GM12891 (cell line): ENCODE results near the gene ANAPC7.

ENCODE experiments used
- DNase-seq: peaks from one replicate; pipeline ENCODE4 v3.0.0; 2011; ENCODE audit warnings: low spot score; ENCODE audit not compliant: insufficient read length
- FAIRE-seq: peaks from 2 replicates; lab custom pipeline; 2011; peaks lifted over from hg19 to GRCh38; lab: Jason Lieb, UNC
- PAX5 ChIP-seq: IDR thresholded peaks from 2 replicates; pipeline ENCODE4 v1.6.1; 2011; ENCODE audit warnings: low read length, moderate library complexity, mild to moderate bottlenecking; ENCODE audit not compliant: insufficient read depth, severe bottlenecking
- POLR2A ChIP-seq: IDR thresholded peaks from 2 replicates; pipeline ENCODE4 v1.6.1; 2011; ENCODE audit warnings: low read depth, low read length, control low read depth
- POLR2AphosphoS5 ChIP-seq: IDR thresholded peaks from 2 replicates; pipeline ENCODE4 v1.6.1; 2011; ENCODE audit warnings: low read depth, low read length, control low read depth
- POU2F2 ChIP-seq: IDR thresholded peaks from 2 replicates; pipeline ENCODE4 v1.6.1; 2011; ENCODE audit warnings: low read depth, mild to moderate bottlenecking, control low read depth, low read length, moderate library complexity
- SPI1 ChIP-seq: IDR thresholded peaks from 2 replicates; pipeline ENCODE4 v1.6.1; 2011; ENCODE audit warnings: low read depth, low read length, control low read depth
- TAF1 ChIP-seq: IDR thresholded peaks from 2 replicates; pipeline ENCODE4 v1.6.1; 2011; ENCODE audit warnings: low read depth, low read length, control low read depth

The ANAPC7 gene

DNA sequence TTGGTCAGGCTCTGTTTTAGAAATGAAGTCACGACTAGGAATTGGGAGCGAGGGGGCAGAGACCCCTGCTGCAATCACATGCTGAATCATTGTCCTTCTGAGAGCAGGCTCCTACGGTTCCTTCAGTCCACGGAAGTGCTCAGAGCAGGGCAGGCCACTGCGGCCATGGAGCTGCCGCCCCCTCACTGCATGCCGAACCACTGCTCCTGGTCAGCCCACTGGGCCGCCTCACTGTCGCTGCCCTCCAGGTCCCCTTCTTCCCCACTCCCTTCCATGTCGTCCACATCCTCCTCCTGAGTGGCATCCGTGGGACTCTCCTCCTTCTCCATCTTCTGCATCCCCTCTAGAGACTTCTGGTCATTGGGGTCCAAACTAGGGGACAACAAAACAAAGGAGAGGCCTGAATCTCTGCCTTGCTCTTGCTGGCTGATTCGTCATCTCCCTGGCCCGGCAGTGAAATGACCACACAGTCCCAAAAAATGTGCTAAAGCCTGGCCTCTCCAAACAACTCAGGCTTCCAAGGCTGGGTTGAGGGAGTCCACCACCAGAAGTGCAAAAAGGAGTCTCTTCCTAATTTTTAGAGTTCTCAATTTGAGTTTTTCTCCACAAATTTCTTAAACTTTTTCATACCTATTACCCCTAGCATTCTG lies 29.4 kb downstream of the ANAPC7 start:
- no peak for DNase-seq
- TF ChIP-seq SPI1 (no peak), POLR2A (no peak), TAF1 (no peak), POLR2AphosphoS5 (no peak), POU2F2 (no peak), PAX5 (no peak)
- FAIRE-seq: no peak

DNA sequence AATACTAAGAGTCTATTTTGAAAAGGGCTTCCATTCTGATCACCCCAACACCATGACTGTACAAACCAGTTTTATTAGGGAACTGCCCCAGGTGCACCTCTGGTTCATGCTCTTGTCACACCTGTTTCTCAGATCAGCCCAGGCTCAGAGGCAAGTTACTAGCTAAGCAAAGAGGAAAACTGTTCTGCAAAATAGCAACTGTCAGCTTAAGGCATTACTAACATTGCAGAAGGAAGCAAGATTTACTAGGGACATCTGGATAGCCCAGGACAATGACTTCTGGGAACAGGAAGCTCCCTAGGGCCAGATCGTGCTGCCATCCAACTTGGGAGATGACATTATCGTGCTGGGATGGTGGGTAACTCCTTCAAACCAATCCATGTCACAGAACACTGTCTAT lies 30.1 kb downstream of the ANAPC7 start:
- FAIRE-seq: no peak
- TF ChIP-seq SPI1: no peak
- TF ChIP-seq TAF1: no peak
- TF ChIP-seq POLR2A: no peak
- TF ChIP-seq POU2F2: no peak
- TF ChIP-seq PAX5: no peak
- TF ChIP-seq POLR2AphosphoS5: no peak
- DNase-seq: no peak

DNA sequence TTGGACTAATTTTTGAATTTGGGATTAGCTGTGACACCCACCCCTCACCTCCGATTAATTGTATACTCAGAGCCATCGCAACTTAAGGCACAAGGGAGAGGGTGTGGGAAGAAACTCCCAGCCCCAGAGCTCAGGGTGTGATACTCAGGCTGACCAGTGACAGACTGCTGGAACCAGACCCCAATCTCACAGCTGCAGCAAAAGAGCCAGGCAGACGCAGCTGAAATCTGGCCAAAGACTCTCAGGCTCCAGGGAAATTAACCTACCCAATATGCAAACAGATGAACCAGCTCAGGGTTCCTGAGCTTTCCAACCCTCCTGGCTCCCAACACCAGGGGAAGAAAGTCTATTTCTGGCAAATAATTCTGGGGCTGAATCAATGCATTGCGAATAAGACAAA lies 30.5 kb downstream of the ANAPC7 start:
- FAIRE-seq (no peak), DNase-seq (no peak)
- TF ChIP-seq POU2F2: no peak
- TF ChIP-seq POLR2AphosphoS5: no peak
- TF ChIP-seq POLR2A: no peak
- no peak for TF ChIP-seq SPI1
- TF ChIP-seq PAX5: no peak
- TF ChIP-seq TAF1: no peak

DNA sequence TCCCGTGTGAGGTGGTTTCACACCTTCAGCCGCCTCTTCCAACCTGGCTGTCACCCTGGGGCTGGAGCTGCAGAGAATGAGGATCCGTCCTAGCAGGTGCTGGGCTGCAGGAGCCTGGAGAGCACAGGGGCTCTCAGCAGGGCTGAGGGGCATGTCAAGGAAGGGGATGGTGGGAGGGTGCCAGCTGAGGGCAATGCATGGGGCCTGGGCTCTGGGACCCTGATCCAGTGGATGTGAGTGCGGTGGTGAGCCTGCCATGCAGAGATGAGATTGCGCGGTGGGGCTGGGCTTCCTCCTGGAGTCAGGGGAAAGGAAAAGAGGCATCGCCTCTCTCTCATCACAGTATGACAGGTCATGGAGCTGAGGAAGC lies 31.5 kb downstream of the ANAPC7 start:
- no peak for FAIRE-seq
- no peak for DNase-seq
- TF ChIP-seq PAX5: no peak

DNA sequence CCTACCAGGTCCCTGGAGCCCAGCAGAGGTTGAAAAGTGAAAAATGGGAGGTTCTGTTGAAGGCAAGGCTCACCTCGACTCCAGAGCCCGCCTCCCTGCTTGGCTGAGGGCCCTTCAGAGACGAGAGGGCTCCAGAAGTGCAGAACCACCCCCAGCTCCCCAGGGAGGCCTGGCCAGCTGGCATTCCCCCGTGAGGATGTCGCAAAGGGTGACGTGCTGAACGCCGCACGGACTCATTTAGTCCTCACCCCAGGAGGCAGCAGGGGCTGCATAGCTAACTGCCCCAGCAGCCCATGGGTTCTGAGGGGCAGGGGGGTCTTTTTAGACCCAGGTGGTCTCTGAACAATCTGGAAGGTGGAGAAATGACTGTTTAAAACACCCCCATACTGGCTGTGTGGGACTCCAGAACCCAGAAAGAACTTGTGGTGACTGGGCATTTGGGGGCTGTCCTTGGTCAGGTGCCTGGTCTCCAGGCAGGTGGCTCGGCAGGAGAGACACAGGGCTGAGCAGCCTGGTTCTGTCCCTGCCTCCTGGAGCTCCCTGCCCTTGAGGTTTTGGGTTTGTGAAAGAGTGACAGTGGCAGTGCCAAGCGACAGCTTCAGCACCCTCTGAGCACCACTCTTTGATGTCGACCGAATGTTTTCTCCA lies 32.0 kb downstream of the ANAPC7 start:
- TF ChIP-seq PAX5 (peak; percentile 23), SPI1 (no peak), TAF1 (no peak), POLR2AphosphoS5 (peak; percentile 6; the same call in 1 of the 2 replicates), POU2F2 (no peak)
- FAIRE-seq (peak; percentile 87), DNase-seq (peak; percentile 46)

DNA sequence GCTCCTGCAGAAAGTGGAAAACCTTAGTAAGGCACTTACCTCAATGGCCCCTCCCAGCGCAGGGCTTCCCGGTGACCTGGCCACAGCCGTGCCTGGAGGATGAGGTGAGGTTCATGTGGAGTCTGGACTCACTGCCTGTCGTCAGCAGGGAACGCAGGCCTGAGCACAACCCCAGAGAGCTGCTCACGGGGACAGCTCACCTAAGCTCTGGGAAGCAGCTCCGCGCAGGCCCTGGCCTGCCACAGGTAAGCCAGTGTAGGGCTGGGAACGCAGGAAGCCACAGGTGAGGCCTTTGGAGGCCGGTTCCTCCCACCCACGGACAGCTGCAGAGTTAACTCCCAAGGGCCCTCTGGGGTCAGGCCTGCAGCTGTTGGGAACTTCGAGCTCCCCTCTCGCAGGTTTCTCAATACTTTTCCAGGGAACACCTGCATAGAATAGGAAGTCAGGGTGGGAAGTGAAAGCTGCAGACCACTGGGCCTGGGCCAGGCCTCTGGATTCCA lies 32.7 kb downstream of the ANAPC7 start:
- DNase-seq (no peak), FAIRE-seq (peak; percentile 38)
- TF ChIP-seq POLR2AphosphoS5: no peak
- 0 out of 2 replicates have a peak, but pooled peaks have one; percentile 19 for TF ChIP-seq SPI1

DNA sequence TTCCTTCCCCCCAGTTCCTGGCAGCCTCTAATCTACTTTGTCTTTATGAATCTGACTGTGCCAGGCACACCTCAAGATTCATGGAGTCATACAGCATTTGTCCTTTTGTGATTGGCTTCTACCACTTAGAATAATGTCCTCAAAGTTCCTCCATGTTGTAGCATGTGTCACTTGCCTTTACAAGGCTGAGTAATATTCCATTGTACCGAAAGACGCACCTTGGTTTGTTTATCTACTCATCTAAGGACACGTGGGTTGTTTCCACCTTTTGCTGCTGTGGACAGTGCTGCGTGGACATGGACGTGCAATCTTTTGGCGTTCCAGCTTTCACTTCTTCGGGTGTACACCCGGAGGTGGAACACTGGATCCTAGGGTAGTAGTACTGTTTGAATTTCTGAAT lies 33.5 kb downstream of the ANAPC7 start:
- DNase-seq (no peak), FAIRE-seq (peak; percentile 68)
- no peak for TF ChIP-seq SPI1
- TF ChIP-seq POLR2AphosphoS5: no peak
- no peak for TF ChIP-seq PAX5
- no peak for TF ChIP-seq POLR2A
- TF ChIP-seq TAF1: no peak
- no peak for TF ChIP-seq POU2F2

DNA sequence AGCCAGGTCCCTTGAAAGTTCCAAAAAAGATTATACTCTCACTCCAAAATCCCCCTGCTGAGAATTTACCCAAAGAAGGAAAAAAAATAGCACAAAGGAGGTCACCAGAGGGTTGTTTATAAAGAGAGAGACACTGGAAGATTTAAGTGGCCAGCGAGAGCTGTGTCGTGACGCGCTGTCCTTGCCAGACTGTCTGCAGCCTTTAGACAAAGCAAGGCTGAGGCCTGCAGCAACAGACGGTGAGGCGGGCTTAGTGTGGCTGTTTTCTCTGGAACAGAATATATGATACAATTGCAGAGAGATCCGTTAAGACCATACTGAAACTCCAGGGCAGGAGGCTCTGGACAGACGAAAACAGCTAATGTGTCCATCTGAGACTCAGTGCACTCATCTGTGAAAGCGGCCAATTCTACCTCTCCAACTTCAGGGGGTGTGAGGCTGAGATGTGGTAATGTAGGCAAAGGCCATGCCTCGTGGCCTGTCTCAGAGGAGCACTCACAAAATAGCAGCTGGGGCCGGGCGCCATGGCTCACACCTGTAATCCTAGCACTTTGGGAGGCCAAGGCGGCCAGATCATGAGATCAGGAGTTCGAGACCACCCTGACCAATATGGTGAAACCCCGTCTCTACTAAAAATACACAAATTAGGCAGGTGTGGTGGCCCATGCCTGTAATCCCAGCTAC lies 36.2 kb downstream of the ANAPC7 start:
- TF ChIP-seq POLR2AphosphoS5 (no peak), SPI1 (no peak), POLR2A (no peak), PAX5 (no peak), POU2F2 (no peak), TAF1 (no peak)
- DNase-seq: no peak
- peak; percentile 66 for FAIRE-seq

DNA sequence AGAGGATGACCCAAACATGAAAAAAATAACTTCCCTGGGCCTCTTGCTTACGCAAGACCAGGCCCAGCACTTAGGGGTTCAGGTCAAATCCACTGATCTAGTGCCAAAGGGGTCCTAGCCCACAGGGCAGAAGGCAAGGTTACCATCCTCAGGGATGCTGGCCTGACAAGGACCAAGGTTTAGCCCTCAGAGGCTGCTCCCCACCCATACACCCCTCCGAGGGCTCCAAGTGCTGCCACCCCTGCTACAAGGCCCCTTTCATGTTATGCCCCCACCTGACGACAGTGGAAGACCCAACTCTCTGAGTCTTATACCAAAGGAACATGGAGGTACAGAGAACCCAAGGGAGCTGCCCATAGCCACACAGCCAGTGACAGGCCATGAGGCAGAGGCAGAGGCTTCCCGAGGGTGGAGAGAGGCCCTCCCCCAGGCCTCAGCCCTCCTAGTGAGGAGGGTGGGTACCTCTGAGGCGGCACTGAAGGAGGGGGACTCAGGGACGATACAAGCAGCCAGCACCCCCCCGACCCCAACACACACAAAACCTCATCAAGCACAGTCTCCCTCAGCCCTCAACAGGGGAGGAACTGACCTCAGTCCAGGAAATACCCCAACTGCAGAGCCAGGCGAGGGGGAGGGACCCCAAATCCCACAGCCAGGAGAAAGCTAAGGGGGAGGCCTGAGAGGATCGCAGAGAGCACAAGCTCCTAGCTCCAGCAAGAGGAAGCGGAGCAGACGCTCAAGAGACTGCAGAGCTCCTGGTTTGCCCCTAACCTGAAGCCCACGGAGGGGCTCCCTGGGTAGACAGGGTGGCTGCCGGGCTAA lies 37.0 kb downstream of the ANAPC7 start:
- DNase-seq (no peak), FAIRE-seq (no peak)
- TF ChIP-seq SPI1 (0 out of 2 replicates have a peak, but pooled peaks have one; percentile 40), POLR2AphosphoS5 (no peak)
